H1 (cell line): ENCODE measurements around the gene TMEM50A. TPM values are rescaled to one million over a fixed set of nuclear protein-coding genes. Genes with fewer than 3 reads are reported as not detected.
"Not testable (repeated sequence)": the region's sequence is repeated elsewhere in the genome, so short reads cannot be mapped to it uniquely, and the experiment has no call there.

Experiments
- CTCF ChIA-PET: fragments of 300-600 bp; sonication (Branson Sonifier 250); formaldehyde crosslinking; loops from one replicate; lab custom pipeline; 2021; ENCODE audit not compliant: partially characterized antibody; lab: Charles Lee
- POLR2A ChIA-PET: fragments of 300-600 bp; sonication (Branson Sonifier 250); formaldehyde crosslinking; loops from one replicate; lab custom pipeline; 2021; ENCODE audit warnings: inconsistent platforms; ENCODE audit not compliant: partially characterized antibody; lab: Charles Lee
- DNase-seq, 2 experiments: peaks; one replicate each; pipeline versions ENCODE4 v3.0.0 to v3.0.0-alpha.2; 2010 to 2022; ENCODE audit warnings: low spot score in 2 of 2, low read depth in 1 of 2, mixed read lengths in 1 of 2
- FAIRE-seq: peaks from 2 replicates; lab custom pipeline; 2011; peaks lifted over from hg19 to GRCh38; lab: Jason Lieb, UNC
- H2AFZ ChIP-seq: 2 replicates; pipeline ENCODE4 v1.8.1; 2012; ENCODE audit warnings: low read length, inconsistent platforms
- H2AK5ac ChIP-seq: 2 replicates; pipeline ENCODE4 v1.6.1; 2013; ENCODE audit warnings: low read depth, low read length
- H2BK120ac ChIP-seq: replicated peaks from 2 replicates; pipeline ENCODE3; 2013; ENCODE audit warnings: low read depth, low read length, inconsistent platforms
- H2BK12ac ChIP-seq: 2 replicates; pipeline ENCODE4 v1.6.1; 2013; ENCODE audit warnings: low read depth, low read length
- H2BK15ac ChIP-seq: 2 replicates; pipeline ENCODE4 v1.6.1; 2013; ENCODE audit warnings: low read length
- H2BK20ac ChIP-seq: 2 replicates; pipeline ENCODE4 v1.6.1; 2013; ENCODE audit warnings: low read length
- H2BK5ac ChIP-seq: 2 replicates; pipeline ENCODE4 v1.6.1; 2013; ENCODE audit warnings: low read depth, low read length
- H3K14ac ChIP-seq: 2 replicates; pipeline ENCODE4 v1.6.1; 2013; ENCODE audit warnings: inconsistent platforms; ENCODE audit not compliant: insufficient read length
- H3K18ac ChIP-seq: 2 replicates; pipeline ENCODE4 v1.6.1; 2013; ENCODE audit warnings: low read length; ENCODE audit errors: extremely low read depth
- H3K23ac ChIP-seq: 2 replicates; pipeline ENCODE4 v1.6.1; 2013; ENCODE audit warnings: inconsistent platforms; ENCODE audit not compliant: insufficient read length
- H3K23me2 ChIP-seq: 2 replicates; pipeline ENCODE4 v1.6.1; 2013; ENCODE audit warnings: low read depth, low read length
- H3K27ac ChIP-seq: 2 replicates; pipeline ENCODE4 v1.6.1; 2011; ENCODE audit warnings: low read depth, low read length, inconsistent platforms
- H3K27me3 ChIP-seq, 4 experiments: replicated peaks in 1 of 4; 1 replicate in 1 of 4; 2 replicates in 3 of 4; pipeline versions ENCODE4 v1.6.1 to v1.8.1; 2011 to 2013; ENCODE audit warnings: low read length in 3 of 4, mild to moderate bottlenecking in 3 of 4, inconsistent platforms in 2 of 4, mixed read lengths in 2 of 4, moderate library complexity in 1 of 4; ENCODE audit not compliant: control insufficient read depth in 3 of 4, insufficient read depth in 3 of 4; ENCODE audit errors: extremely low read depth in 1 of 4
- H3K36me3 ChIP-seq, 4 experiments: 2 replicates each; pipeline versions ENCODE4 v1.6.1 to v1.8.1; 2011 to 2013; ENCODE audit warnings: mild to moderate bottlenecking in 4 of 4, low read length in 3 of 4, moderate library complexity in 2 of 4, control low read depth in 1 of 4, inconsistent platforms in 1 of 4; ENCODE audit not compliant: insufficient read depth in 4 of 4, control insufficient read depth in 2 of 4
- H3K4ac ChIP-seq: replicated peaks from 2 replicates; pipeline ENCODE3; 2013; ENCODE audit warnings: low read length, low read depth, mixed read lengths, inconsistent platforms; ENCODE audit not compliant: insufficient read length
- H3K4me1 ChIP-seq, 4 experiments: replicated peaks in 1 of 4; 1 replicate in 1 of 4; 2 replicates in 3 of 4; pipeline versions ENCODE4 v1.6.1 to v1.8.1; 2011 to 2013; ENCODE audit warnings: low read length in 3 of 4, inconsistent platforms in 2 of 4, mixed read lengths in 1 of 4; ENCODE audit not compliant: insufficient read depth in 4 of 4, control insufficient read depth in 3 of 4
- H3K4me2 ChIP-seq, 2 experiments: 2 replicates each; pipeline versions ENCODE4 v1.6.1 to v1.8.1; 2011 to 2013; ENCODE audit warnings: low read depth in 2 of 2, low read length in 2 of 2, control low read depth in 1 of 2, inconsistent platforms in 1 of 2, mild to moderate bottlenecking in 1 of 2; ENCODE audit not compliant: insufficient read depth in 1 of 2
- H3K4me3 ChIP-seq, 4 experiments: fragments of 200-600, 300-600 bp in 1 of 4; sonication (generic), shearing (Covaris generic), sonication (Bioruptor Twin) in 1 of 4; 2 replicates each; pipeline versions ENCODE4 v1.5.1 to v1.8.1; 2011 to 2016; ENCODE audit warnings: low read length in 4 of 4, low read depth in 3 of 4, control low read depth in 2 of 4, inconsistent platforms in 2 of 4, mild to moderate bottlenecking in 2 of 4, mixed read lengths in 1 of 4, moderate library complexity in 1 of 4; ENCODE audit not compliant: insufficient read depth in 2 of 4; ENCODE audit errors: extremely low read depth in 1 of 4
- H3K56ac ChIP-seq: replicated peaks from 2 replicates; pipeline ENCODE3; 2013; ENCODE audit warnings: low read depth, mild to moderate bottlenecking, mixed read lengths, low read length, inconsistent platforms; ENCODE audit not compliant: insufficient read length
- H3K79me1 ChIP-seq: 2 replicates; pipeline ENCODE4 v1.6.1; 2013; ENCODE audit warnings: low read depth, low read length, control low read depth
- H3K79me2 ChIP-seq, 2 experiments: 2 replicates each; pipeline versions ENCODE4 v1.6.1 to v1.8.1; 2012 to 2013; ENCODE audit warnings: low read length in 2 of 2, mild to moderate bottlenecking in 2 of 2, inconsistent platforms in 1 of 2; ENCODE audit not compliant: insufficient read depth in 2 of 2, control insufficient read depth in 1 of 2
- H3K9ac ChIP-seq, 4 experiments: replicated peaks in 1 of 4; 1 replicate in 1 of 4; 2 replicates in 3 of 4; pipeline versions ENCODE4 v1.6.1 to v1.8.1; 2011 to 2013; ENCODE audit warnings: low read depth in 3 of 4, low read length in 3 of 4, control low read depth in 2 of 4, mild to moderate bottlenecking in 2 of 4, moderate library complexity in 2 of 4, inconsistent platforms in 1 of 4; ENCODE audit errors: extremely low read depth in 1 of 4
- H3K9me3 ChIP-seq, 2 experiments: 2 replicates each; pipeline versions ENCODE4 v1.6.1 to v1.8.1; 2012 to 2013; ENCODE audit warnings: mild to moderate bottlenecking in 2 of 2, moderate library complexity in 2 of 2, control low read depth in 1 of 2, inconsistent platforms in 1 of 2, low read depth in 1 of 2, low read length in 1 of 2, mixed read lengths in 1 of 2; ENCODE audit not compliant: insufficient read depth in 2 of 2
- H4K20me1 ChIP-seq, 2 experiments: replicated peaks in 1 of 2; 2 replicates each; pipeline versions ENCODE3 to v1.8.1; 2011 to 2013; ENCODE audit warnings: inconsistent platforms in 2 of 2, low read length in 2 of 2, mild to moderate bottlenecking in 1 of 2; ENCODE audit not compliant: insufficient read depth in 2 of 2, control insufficient read depth in 1 of 2
- H4K5ac ChIP-seq: 2 replicates; pipeline ENCODE4 v1.6.1; 2013; ENCODE audit warnings: low read length, low read depth, mixed read lengths, inconsistent platforms; ENCODE audit not compliant: insufficient read length
- H4K8ac ChIP-seq: 2 replicates; pipeline ENCODE4 v1.8.0; 2013; ENCODE audit warnings: mild to moderate bottlenecking, moderate library complexity, low read length, inconsistent platforms; ENCODE audit not compliant: insufficient read depth; ENCODE audit errors: extremely low read depth
- H4K91ac ChIP-seq: replicated peaks from 2 replicates; pipeline ENCODE3; 2013; ENCODE audit warnings: low read length, mixed read lengths, inconsistent platforms; ENCODE audit not compliant: insufficient read length
- WGBS, 2 experiments: shearing (Covaris generic) in 1 of 2; methylation state at CpG; one replicate each; pipeline versions ENCODE4 v1.1.6 to v1.1.7; 2013 to 2015; ENCODE audit warnings: low lambda C conversion rate in 2 of 2, mixed read lengths in 2 of 2, inconsistent platforms in 1 of 2, low coverage in 1 of 2, missing lambda C conversion rate in 1 of 2; ENCODE audit not compliant: insufficient replicate concordance in 2 of 2, insufficient coverage in 1 of 2, insufficient read length in 1 of 2; ENCODE audit errors: extremely low coverage in 1 of 2, missing lambda C conversion rate in 1 of 2; 5-methylcytosine and 5-hydroxymethylcytosine counted together
- polyA plus RNA-seq, 7 experiments: library from polyadenylated mRNA; depleted of rRNA in 3 of 7; stranded (reverse) in 5 of 7; unstranded in 2 of 7; fragments of >200 nt in 5 of 7; fragments of 200-250 nt in 2 of 7; gene quantifications; 1 replicate in 5 of 7; 2 replicates in 1 of 7; 4 replicates in 1 of 7; pipeline versions ENCODE4 v1.2.1 to v1.2.3, GENCODE V29; 2011 to 2013; ENCODE audit warnings: missing spikeins in 2 of 7, mixed read lengths in 2 of 7
- total RNA-seq: library from RNA; stranded (reverse); fragmentation: NEBNext Ultra II Directional; extraction: Animal tissue kit (Norgen Biotek cat#: 25700); gene quantifications from 2 replicates; pipeline ENCODE4 v1.2.1, GENCODE V29; 2021

TMEM50A gene
- total and polyA plus RNA-seq, 2 of the 8 experiments (the other 6 are each of a cell fraction or from before 2014, with no cell fraction given), result 98.6 to 111 TPM

GRCh38 chr1:25302330-25302729 is 35.8 kb upstream of the TMEM50A start:
- H2BK5ac ChIP-seq, H4K20me1 ChIP-seq, H4K5ac ChIP-seq, CTCF ChIA-PET, H3K18ac ChIP-seq, H3K23ac ChIP-seq, H3K4me3 ChIP-seq, H3K9me3 ChIP-seq, H2AFZ ChIP-seq, H4K91ac ChIP-seq, H3K56ac ChIP-seq, H3K79me1 ChIP-seq, H2BK12ac ChIP-seq, H2BK15ac ChIP-seq, H2BK20ac ChIP-seq, H3K23me2 ChIP-seq, H3K14ac ChIP-seq, H2AK5ac ChIP-seq, H4K8ac ChIP-seq, POLR2A ChIA-PET, H3K27me3 ChIP-seq, H3K9ac ChIP-seq, DNase-seq, H3K27ac ChIP-seq, H3K4me1 ChIP-seq, H3K36me3 ChIP-seq, H3K79me2 ChIP-seq, FAIRE-seq, H2BK120ac ChIP-seq, H3K4ac ChIP-seq, H3K4me2 ChIP-seq: not testable (repeated sequence)
- 90% methylated on average over 2 of the region's 3 CpGs; no CpG with 5 or more reads in 1 of the 2 experiments for WGBS, 2 experiments

DNA sequence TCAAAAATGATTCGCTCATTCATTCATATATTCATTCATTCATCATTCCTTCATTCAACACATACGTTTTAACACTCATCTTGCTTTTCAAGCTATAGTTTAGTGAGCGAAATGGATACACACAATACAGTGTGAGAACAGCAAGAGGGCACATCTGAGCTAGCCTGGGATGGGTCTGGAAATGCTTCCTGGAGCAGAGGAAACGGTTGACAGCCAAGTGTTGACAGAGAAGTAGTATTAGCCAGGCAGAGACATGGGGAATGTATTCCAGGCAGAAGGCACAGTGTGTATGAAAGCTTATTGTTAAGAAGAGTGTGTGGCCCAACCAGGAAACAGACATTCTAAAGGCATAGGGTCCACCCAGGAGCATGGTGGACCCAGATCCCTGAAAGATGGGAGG is 33.2 kb upstream of the TMEM50A start:
- not testable (repeated sequence) for H2AFZ ChIP-seq

More for the DNA sequence above, 33.2 kb upstream of the TMEM50A start:
- H4K91ac ChIP-seq, H3K23me2 ChIP-seq, H3K27ac ChIP-seq, H3K23ac ChIP-seq, H2BK15ac ChIP-seq, H3K79me2 ChIP-seq, H3K4me1 ChIP-seq, FAIRE-seq, H3K79me1 ChIP-seq, H2BK12ac ChIP-seq, H3K56ac ChIP-seq, POLR2A ChIA-PET, H3K14ac ChIP-seq, H2BK20ac ChIP-seq, H2BK120ac ChIP-seq, H4K8ac ChIP-seq, CTCF ChIA-PET, H3K36me3 ChIP-seq, H3K4me3 ChIP-seq, H2BK5ac ChIP-seq, H4K20me1 ChIP-seq, H3K9ac ChIP-seq, H3K9me3 ChIP-seq, H3K27me3 ChIP-seq, H3K18ac ChIP-seq, H4K5ac ChIP-seq, H3K4me2 ChIP-seq, H3K4ac ChIP-seq, DNase-seq, H2AK5ac ChIP-seq: not testable (repeated sequence)
- 92% methylated on average over 4 of the region's 4 CpGs; no CpG with 5 or more reads in 1 of the 2 experiments for WGBS, 2 experiments
